Testis (tissue), 3 donors: ENCODE results near the gene DSG1. TPM values are rescaled to one million over a fixed set of nuclear protein-coding genes. Genes with fewer than 3 reads are reported as not detected.
"Not testable (repeated sequence)": the region's sequence is repeated elsewhere in the genome, so short reads cannot be mapped to it uniquely, and the experiment has no call there.

Source experiments
- DNase-seq: peaks from one replicate; pipeline ENCODE4 v3.0.0-alpha.2; 2019
- H3K27ac ChIP-seq, 2 donors: fragments of 200-600 bp; sonication (generic); one replicate each; pipeline ENCODE4 v1.5.1; 2019
- H3K27me3 ChIP-seq: fragments of 200-600 bp; sonication (generic); one replicate; pipeline ENCODE4 v1.5.1; 2019
- H3K36me3 ChIP-seq: fragments of 200-600 bp; sonication (generic); one replicate; pipeline ENCODE4 v1.5.1; 2017; ENCODE audit warnings: low read depth; ENCODE audit errors: missing control alignments
- H3K4me1 ChIP-seq: fragments of 200-600 bp; sonication (generic); one replicate; pipeline ENCODE4 v1.5.1; 2019
- H3K4me3 ChIP-seq, 2 donors: fragments of 200-600 bp; sonication (generic); one replicate each; pipeline ENCODE4 v1.5.1; 2017 to 2019
- H3K9me3 ChIP-seq: fragments of 200-600 bp; sonication (generic); one replicate; pipeline ENCODE4 v1.5.1; 2017
- POLR2A ChIP-seq: fragments of 450-650 bp; IDR thresholded peaks from one replicate; pipeline ENCODE4 v1.6.1; 2017; ENCODE audit warnings: antibody characterized with exemption, mild to moderate bottlenecking, moderate library complexity
- WGBS, 2 donors: methylation state at CpG; one replicate each; pipeline ENCODE4 v1.1.5; 2018; 5-methylcytosine and 5-hydroxymethylcytosine counted together
- intact Hi-C: fragments of 100-400 bp; cut with DNase I; formaldehyde crosslinking; loops from one replicate; pipeline ENCODE4 v1.15.1; 2023; ENCODE audit warnings: low total_unique reads
- polyA plus RNA-seq: library from polyadenylated mRNA; stranded (reverse); fragments of 350-450 nt; fragmentation: Illumina TruSeq; extraction: RNeasy Lipid Tissue Mini Kit (QIAGEN cat#74804); gene quantifications from one replicate; pipeline ENCODE4 v1.2.3, GENCODE V29; 2014; ENCODE audit warnings: low read depth, low replicate concordance; ENCODE audit not compliant: insufficient read depth
- total RNA-seq, 2 donors: library from RNA; depleted of rRNA; stranded (reverse); fragments of >200 nt; gene quantifications; one replicate each; pipeline ENCODE4 v1.2.3, GENCODE V29; 2016
- TF ChIP-seq, protein P1 (sequence below), 3 experiments: fragments of 450-650 bp in 2 of 3; fragments of 200-600 bp in 1 of 3; sonication (generic) in 1 of 3; IDR thresholded peaks; one replicate each; pipeline ENCODE4 v1.5.1; 2016 to 2019; ENCODE audit warnings: antibody characterized with exemption in 3 of 3, mild to moderate bottlenecking in 2 of 3, moderate library complexity in 1 of 3

The DSG1 gene
- total and polyA plus RNA-seq, 3 donors from 2014 or later: 2.8 to 5.4 (median 3.8) TPM

GRCh38 chr18:31329787-31330438, 12.0 kb downstream of the DSG1 start:
- H3K27ac ChIP-seq: no peak overlapping the region
- TF ChIP-seq POLR2A: no peak
- TF ChIP-seq, protein P1, sequence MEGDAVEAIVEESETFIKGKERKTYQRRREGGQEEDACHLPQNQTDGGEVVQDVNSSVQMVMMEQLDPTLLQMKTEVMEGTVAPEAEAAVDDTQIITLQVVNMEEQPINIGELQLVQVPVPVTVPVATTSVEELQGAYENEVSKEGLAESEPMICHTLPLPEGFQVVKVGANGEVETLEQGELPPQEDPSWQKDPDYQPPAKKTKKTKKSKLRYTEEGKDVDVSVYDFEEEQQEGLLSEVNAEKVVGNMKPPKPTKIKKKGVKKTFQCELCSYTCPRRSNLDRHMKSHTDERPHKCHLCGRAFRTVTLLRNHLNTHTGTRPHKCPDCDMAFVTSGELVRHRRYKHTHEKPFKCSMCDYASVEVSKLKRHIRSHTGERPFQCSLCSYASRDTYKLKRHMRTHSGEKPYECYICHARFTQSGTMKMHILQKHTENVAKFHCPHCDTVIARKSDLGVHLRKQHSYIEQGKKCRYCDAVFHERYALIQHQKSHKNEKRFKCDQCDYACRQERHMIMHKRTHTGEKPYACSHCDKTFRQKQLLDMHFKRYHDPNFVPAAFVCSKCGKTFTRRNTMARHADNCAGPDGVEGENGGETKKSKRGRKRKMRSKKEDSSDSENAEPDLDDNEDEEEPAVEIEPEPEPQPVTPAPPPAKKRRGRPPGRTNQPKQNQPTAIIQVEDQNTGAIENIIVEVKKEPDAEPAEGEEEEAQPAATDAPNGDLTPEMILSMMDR (IDR thresholded peaks at IDR 0.05): no peak
- no peaks in the 10 kb centered on the region for H3K4me1 ChIP-seq
- no peaks in the 10 kb centered on the region for H3K9me3 ChIP-seq
- WGBS, 2 donors: 69 to 72% methylated on average over 7 of the region's 7 CpGs
- no peaks in the 10 kb centered on the region for H3K36me3 ChIP-seq
- H3K27me3 ChIP-seq: no peaks in the 10 kb centered on the region
- DNase-seq: no peak
- intact Hi-C loops: no loop called here
- H3K4me3 ChIP-seq: no peak overlapping the region

DNA sequence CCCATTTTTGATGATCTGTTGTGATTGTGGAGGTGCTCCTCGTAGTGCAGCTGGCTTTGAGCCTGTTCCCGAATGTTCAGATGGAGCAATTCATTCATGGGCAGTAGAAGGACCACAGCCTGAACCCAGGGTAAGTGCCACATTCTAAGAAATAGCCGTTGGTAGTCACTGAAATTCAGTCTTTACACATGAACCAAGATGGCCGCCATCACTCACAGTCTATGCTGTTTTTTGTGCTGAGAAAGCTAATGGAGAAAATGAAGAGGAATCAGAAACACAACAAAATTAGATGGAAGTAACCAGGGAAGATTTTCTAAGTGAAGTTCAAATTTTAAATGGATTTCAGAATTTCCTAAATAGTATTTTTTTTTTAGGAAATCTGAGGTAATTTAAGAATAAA, 25.5 kb downstream of the DSG1 start:
- DNase-seq: no peak
- no peaks in the 10 kb centered on the region for H3K36me3 ChIP-seq
- no peaks in the 10 kb centered on the region for H3K9me3 ChIP-seq
- no peak overlapping the region for H3K4me3 ChIP-seq
- TF ChIP-seq, protein P1 (IDR thresholded peaks at IDR 0.05): no peak
- TF ChIP-seq POLR2A: no peak
- no peak overlapping the region for H3K27ac ChIP-seq
- H3K4me1 ChIP-seq: no peaks in the 10 kb centered on the region
- H3K27me3 ChIP-seq: no peaks in the 10 kb centered on the region
- intact Hi-C loops: no loop called here
- WGBS, 2 donors: 91 to 97% methylated on average over 4 of the region's 4 CpGs

DNA sequence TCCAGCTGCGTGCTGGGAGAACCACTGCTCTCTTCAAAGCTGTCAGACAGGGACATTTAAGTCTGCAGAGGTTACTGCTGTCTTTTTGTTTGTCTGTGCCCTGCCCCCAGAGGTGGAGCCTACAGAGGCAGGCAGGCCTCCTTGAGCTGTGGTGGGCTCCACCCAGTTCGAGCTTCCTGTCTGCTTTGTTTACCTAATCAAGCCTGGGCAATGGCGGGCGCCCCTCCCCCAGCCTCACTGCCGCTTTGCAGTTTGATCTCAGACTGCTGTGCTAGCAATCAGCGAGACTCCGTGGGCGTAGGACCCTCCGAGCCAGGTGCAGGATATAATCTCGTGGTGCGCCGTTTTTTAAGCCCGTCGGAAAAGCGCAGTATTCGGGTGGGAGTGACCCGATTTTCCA, 35.4 kb downstream of the DSG1 start:
- intact Hi-C loops, DNase-seq, H3K27ac ChIP-seq, H3K4me1 ChIP-seq, H3K9me3 ChIP-seq, H3K36me3 ChIP-seq, H3K27me3 ChIP-seq, H3K4me3 ChIP-seq: not testable (repeated sequence)
- 86 to 91% methylated on average over 5 to 9 of the region's 17 CpGs for WGBS, 2 donors

- TF ChIP-seq POLR2A: no peak
- TF ChIP-seq, protein P1 (IDR thresholded peaks at IDR 0.05): no peak
- no peak for DNase-seq
- Histone ChIP-seq H3K4me1 (no peaks in the 10 kb centered on the region), H3K36me3 (no peaks in the 10 kb centered on the region), H3K4me3 (no peak overlapping the region), H3K27me3 (no peaks in the 10 kb centered on the region), H3K27ac (no peak overlapping the region), H3K9me3 (no peaks in the 10 kb centered on the region)
- WGBS, 2 donors: 93 to 96% methylated on average over 8 of the region's 8 CpGs
- intact Hi-C loops: no loop called here
Measured at GRCh38 chr18:31354990-31355389, 37.0 kb downstream of the DSG1 start.

DNA sequence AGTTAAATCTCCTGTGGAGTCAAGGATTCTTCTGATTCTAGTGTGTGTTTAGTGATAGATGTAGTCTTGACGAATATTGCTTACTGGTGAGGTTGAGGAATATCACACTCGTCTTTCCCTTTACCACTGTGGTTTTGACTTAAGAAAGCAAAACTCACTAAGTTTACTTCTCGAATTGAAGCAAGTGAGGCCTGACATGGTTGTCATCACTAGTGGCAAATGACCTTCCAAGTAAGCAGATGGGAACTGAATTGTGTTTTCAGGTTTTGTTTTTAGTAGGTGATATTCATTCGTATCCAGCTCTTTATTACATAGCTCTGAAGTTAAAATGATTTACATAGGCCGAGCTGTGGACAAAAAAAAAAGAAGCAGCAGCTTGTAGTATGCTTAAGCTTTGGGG, 38.1 kb downstream of the DSG1 start:
- WGBS, 2 donors: 85 to 86% methylated on average over 5 of the region's 5 CpGs
- H3K36me3 ChIP-seq: no peaks in the 10 kb centered on the region
- intact Hi-C loops: no loop called here
- no peaks in the 10 kb centered on the region for H3K27me3 ChIP-seq
- no peaks in the 10 kb centered on the region for H3K4me1 ChIP-seq
- no peak for DNase-seq
- H3K9me3 ChIP-seq: no peaks in the 10 kb centered on the region
- H3K4me3 ChIP-seq: no peak overlapping the region
- H3K27ac ChIP-seq: no peak overlapping the region
- TF ChIP-seq, protein P1 (IDR thresholded peaks at IDR 0.05): no peak
- no peak for TF ChIP-seq POLR2A
